Endothelial cell of umbilical vein (primary cell): ENCODE data around the gene GMPR2. TPM values are rescaled to one million over a fixed set of nuclear protein-coding genes. Genes with fewer than 3 reads are reported as not detected.

Source experiments
- BruUV-seq: library from RNA; stranded (reverse); fragments of 400-500 nt; replicated peaks from 2 replicates; lab custom pipeline; 2021; lab: Mats Ljungman, UMichigan
- CTCF ChIA-PET: fragments of 300-600, 350-600 bp; sonication (Branson Sonifier 250); formaldehyde crosslinking; loops from one replicate; lab custom pipeline; 2021; ENCODE audit warnings: antibody characterized with exemption, inconsistent platforms; lab: Charles Lee
- POLR2A ChIA-PET: fragments of 300-600, 350-600 bp; sonication (Branson Sonifier 250); formaldehyde crosslinking; loops from one replicate; lab custom pipeline; 2021; ENCODE audit warnings: antibody characterized with exemption, inconsistent platforms; lab: Charles Lee
- DNase-seq: peaks from one replicate; pipeline ENCODE4 v3.0.0-alpha.2; 2011; ENCODE audit warnings: low read depth, low spot score
- FAIRE-seq: peaks from 2 replicates; lab custom pipeline; 2011; peaks lifted over from hg19 to GRCh38; lab: Jason Lieb, UNC
- H2AFZ ChIP-seq: 2 replicates; pipeline ENCODE4 v1.6.0; 2012; ENCODE audit warnings: low read depth, low read length, control low read depth, inconsistent platforms
- H3K27ac ChIP-seq: 2 replicates; pipeline ENCODE4 v1.5.1; 2011; ENCODE audit warnings: low read depth, mild to moderate bottlenecking, control low read depth, low read length, moderate library complexity; ENCODE audit not compliant: insufficient read depth
- H3K27me3 ChIP-seq, 2 experiments: 2 replicates each; pipeline versions ENCODE4 v1.6.0 to v1.6.1; 2011; ENCODE audit warnings: low read length in 2 of 2, mixed read lengths in 1 of 2; ENCODE audit not compliant: control insufficient read depth in 2 of 2, insufficient read depth in 2 of 2
- H3K36me3 ChIP-seq, 2 experiments: 2 replicates in 1 of 2; 3 replicates in 1 of 2; pipeline ENCODE4 v1.5.1; 2011; ENCODE audit warnings: low read length in 2 of 2, mild to moderate bottlenecking in 1 of 2, moderate library complexity in 1 of 2; ENCODE audit not compliant: control insufficient read depth in 2 of 2, insufficient read depth in 2 of 2; ENCODE audit errors: extremely low read depth in 1 of 2
- H3K4me1 ChIP-seq: 3 replicates; pipeline ENCODE4 v1.5.1; 2011; ENCODE audit warnings: mild to moderate bottlenecking, low read length; ENCODE audit not compliant: control insufficient read depth, insufficient read depth; ENCODE audit errors: extremely low read depth
- H3K4me2 ChIP-seq: 2 replicates; pipeline ENCODE4 v1.6.1; 2011; ENCODE audit warnings: low read length, control low read depth, mixed read lengths; ENCODE audit not compliant: insufficient read depth
- H3K4me3 ChIP-seq, 3 experiments: fragments of 200-600 bp in 1 of 3; sonication (generic), shearing (Covaris generic) in 1 of 3; replicated peaks in 1 of 3; 2 replicates each; pipeline ENCODE4 v1.5.1; 2011 to 2016; ENCODE audit warnings: control low read depth in 3 of 3, low read length in 3 of 3, mild to moderate bottlenecking in 2 of 3, inconsistent platforms in 1 of 3, low read depth in 1 of 3, moderate library complexity in 1 of 3; ENCODE audit not compliant: insufficient read depth in 1 of 3
- H3K79me2 ChIP-seq: 2 replicates; pipeline ENCODE4 v1.6.0; 2012; ENCODE audit warnings: low read length, inconsistent platforms; ENCODE audit not compliant: control insufficient read depth, insufficient read depth
- H3K9ac ChIP-seq: replicated peaks from 2 replicates; pipeline ENCODE3; 2011; ENCODE audit warnings: low read length, control low read depth; ENCODE audit not compliant: insufficient read depth; ENCODE audit errors: extremely low read depth
- H3K9me1 ChIP-seq: replicated peaks from 3 replicates; pipeline ENCODE4 v1.6.0; 2011; ENCODE audit warnings: mild to moderate bottlenecking, low read length; ENCODE audit not compliant: control insufficient read depth, insufficient read depth; ENCODE audit errors: extremely low read depth
- H3K9me3 ChIP-seq: replicated peaks from 2 replicates; pipeline ENCODE4 v1.5.1; 2012; ENCODE audit warnings: low read length, inconsistent platforms; ENCODE audit not compliant: control insufficient read depth, insufficient read depth
- H4K20me1 ChIP-seq: replicated peaks from 2 replicates; pipeline ENCODE3; 2011; ENCODE audit warnings: mild to moderate bottlenecking, low read length; ENCODE audit not compliant: control insufficient read depth, insufficient read depth; ENCODE audit errors: extremely low read depth
- EZH2 ChIP-seq: IDR thresholded peaks from 2 replicates; pipeline ENCODE4 v1.6.1; 2012; ENCODE audit warnings: borderline replicate concordance, low read depth, mild to moderate bottlenecking, moderate library complexity, low read length, inconsistent platforms; ENCODE audit not compliant: severe bottlenecking
- FOS ChIP-seq: IDR thresholded peaks from 2 replicates; pipeline ENCODE4 v1.6.1; 2011; ENCODE audit warnings: mild to moderate bottlenecking, low read length, moderate library complexity, borderline replicate concordance; ENCODE audit not compliant: insufficient read depth
- GATA2 ChIP-seq: IDR thresholded peaks from 2 replicates; pipeline ENCODE4 v1.7.0; 2011; ENCODE audit warnings: low read depth, mild to moderate bottlenecking, moderate library complexity, mixed read lengths, low read length; ENCODE audit not compliant: insufficient read length, insufficient read depth
- JUN ChIP-seq: IDR thresholded peaks from 2 replicates; pipeline ENCODE4 v1.6.1; 2011; ENCODE audit warnings: borderline replicate concordance, low read depth; ENCODE audit not compliant: insufficient read length, insufficient read depth
- MYC ChIP-seq: IDR thresholded peaks from one replicate; pipeline ENCODE4 v1.6.1; 2011; ENCODE audit warnings: mild to moderate bottlenecking, low read depth, low read length
- POLR2A ChIP-seq: IDR thresholded peaks from 2 replicates; pipeline ENCODE4 v1.6.1; 2012; ENCODE audit warnings: low read depth, mild to moderate bottlenecking, control low read depth, low read length
- POLR2AphosphoS5 ChIP-seq: IDR thresholded peaks from 2 replicates; pipeline ENCODE4 v1.6.1; 2012; ENCODE audit warnings: low read depth, mild to moderate bottlenecking, control low read depth, low read length, moderate library complexity; ENCODE audit not compliant: insufficient read depth
- dilution Hi-C: fragments of 300-500 bp; cut with MboI; formaldehyde crosslinking; loops from one replicate; pipeline ENCODE4 v1.15.0; 2019; ENCODE audit warnings: low sequenced_read_pairs; ENCODE audit not compliant: extremely low pct_ligation_motif_present
- intact Hi-C: fragments of 100-400 bp; cut with micrococcal nuclease; formaldehyde crosslinking; loops from one replicate; pipeline ENCODE4 v1.10.0; 2022
- polyA plus RNA-seq, 4 experiments: library from polyadenylated mRNA; depleted of rRNA in 3 of 4; stranded (reverse) in 3 of 4; unstranded in 1 of 4; fragments of >200 nt; gene quantifications; 2 replicates each; pipeline versions ENCODE4 v1.2.1 to v1.2.3, GENCODE V29; 2011 to 2012; ENCODE audit warnings: missing spikeins in 1 of 4
- total RNA-seq: library from RNA; stranded (reverse); gene quantifications from 2 replicates; pipeline ENCODE4 v1.2.3, GENCODE V29; 2021
- TF ChIP-seq, protein P1 (sequence below): IDR thresholded peaks from 2 replicates; pipeline ENCODE4 v1.6.1; 2011; ENCODE audit not compliant: insufficient read depth, insufficient read length
- TF ChIP-seq, protein P2 (sequence below), 2 donors: IDR thresholded peaks; 1 replicate in 1 of 2; 2 replicates in 1 of 2; pipeline ENCODE4 v1.5.1; 2011; ENCODE audit warnings: low read length in 2 of 2, mild to moderate bottlenecking in 2 of 2, moderate library complexity in 2 of 2, control low read depth in 1 of 2, inconsistent platforms in 1 of 2, low read depth in 1 of 2; ENCODE audit not compliant: insufficient read depth in 1 of 2; ENCODE audit errors: extremely low read depth in 1 of 2

The GMPR2 gene
- total and polyA plus RNA-seq, 2 donors (not counting 3 experiments of a cell fraction or from before 2014, with no cell fraction given), result 58.1 to 61.8 TPM

GRCh38 chr14:24272467-24272866, 39.7 kb downstream of the GMPR2 start:
- TF ChIP-seq JUN (no peak), EZH2 (no peak), MYC (no peak), POLR2A (no peak), POLR2AphosphoS5 (no peak), FOS (no peak), GATA2 (no peak)
- TF ChIP-seq, protein P1, sequence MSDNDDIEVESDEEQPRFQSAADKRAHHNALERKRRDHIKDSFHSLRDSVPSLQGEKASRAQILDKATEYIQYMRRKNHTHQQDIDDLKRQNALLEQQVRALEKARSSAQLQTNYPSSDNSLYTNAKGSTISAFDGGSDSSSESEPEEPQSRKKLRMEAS, result no peak
- TF ChIP-seq, protein P2, sequence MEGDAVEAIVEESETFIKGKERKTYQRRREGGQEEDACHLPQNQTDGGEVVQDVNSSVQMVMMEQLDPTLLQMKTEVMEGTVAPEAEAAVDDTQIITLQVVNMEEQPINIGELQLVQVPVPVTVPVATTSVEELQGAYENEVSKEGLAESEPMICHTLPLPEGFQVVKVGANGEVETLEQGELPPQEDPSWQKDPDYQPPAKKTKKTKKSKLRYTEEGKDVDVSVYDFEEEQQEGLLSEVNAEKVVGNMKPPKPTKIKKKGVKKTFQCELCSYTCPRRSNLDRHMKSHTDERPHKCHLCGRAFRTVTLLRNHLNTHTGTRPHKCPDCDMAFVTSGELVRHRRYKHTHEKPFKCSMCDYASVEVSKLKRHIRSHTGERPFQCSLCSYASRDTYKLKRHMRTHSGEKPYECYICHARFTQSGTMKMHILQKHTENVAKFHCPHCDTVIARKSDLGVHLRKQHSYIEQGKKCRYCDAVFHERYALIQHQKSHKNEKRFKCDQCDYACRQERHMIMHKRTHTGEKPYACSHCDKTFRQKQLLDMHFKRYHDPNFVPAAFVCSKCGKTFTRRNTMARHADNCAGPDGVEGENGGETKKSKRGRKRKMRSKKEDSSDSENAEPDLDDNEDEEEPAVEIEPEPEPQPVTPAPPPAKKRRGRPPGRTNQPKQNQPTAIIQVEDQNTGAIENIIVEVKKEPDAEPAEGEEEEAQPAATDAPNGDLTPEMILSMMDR (IDR thresholded peaks at IDR 0.05; ENCODE audit: extremely low read depth in 1 of 2, insufficient read depth in 1 of 2, low read depth in 1 of 2, low read length in 2 of 2), result no peak
- peak; percentile 33 for FAIRE-seq
- H3K9me3 ChIP-seq, result no peaks in the 10 kb centered on the region
- BruUV-seq, result no TSS peak
- H3K27ac ChIP-seq, result no peak overlapping the region
- no peak for DNase-seq
- no peak overlapping the region for H2AFZ ChIP-seq
- H3K4me2 ChIP-seq, result no peak overlapping the region
- peaks cover 9% of the 10 kb centered on the region for H3K4me1 ChIP-seq
- no peaks in the 10 kb centered on the region for H3K9me1 ChIP-seq
- H3K4me3 ChIP-seq, result no peak overlapping the region
- CTCF ChIA-PET, result interaction anchor here (1.3 to 2.9 kb wide), 3 partner anchors 16 to 60 kb away, joined by 3 to 28 read pairs (median 5); partner anchors contain the start of gene CHMP4A
- H3K27me3 ChIP-seq, result no peaks in the 10 kb centered on the region
- POLR2A ChIA-PET, result interaction anchor here (1.9 kb wide), 1 partner anchor 30 kb away, joined by 17 read pairs; the partner anchor contains the start of gene TINF2
- no peaks in the 10 kb centered on the region for H3K79me2 ChIP-seq
- intact Hi-C loops, result no loop called here
- dilution Hi-C loops, result no loop called here
- peaks cover 2 to 8% of the 10 kb centered on the region in 2 experiments for H3K36me3 ChIP-seq
- no peak overlapping the region for H3K9ac ChIP-seq
- H4K20me1 ChIP-seq, result no peaks in the 10 kb centered on the region
